SK-N-SH (cell line): ENCODE data around the gene LRRC36. TPM values are rescaled to one million over a fixed set of nuclear protein-coding genes. Genes with fewer than 3 reads are reported as not detected.

Source experiments
- CHD2 ChIP-seq: fragments of 150-350 bp; IDR thresholded peaks from 2 replicates; pipeline ENCODE4 v1.6.1; 2018; ENCODE audit warnings: low read length; ENCODE audit not compliant: partially characterized antibody
- ELF1 ChIP-seq: IDR thresholded peaks from 2 replicates; pipeline ENCODE4 v1.4.0; 2012
- EZH2phosphoT487 ChIP-seq: fragments of 200-600 bp; sonication (generic); IDR thresholded peaks from 2 replicates; pipeline ENCODE4 v1.6.1; 2017; ENCODE audit warnings: low read depth, mixed run types, mild to moderate bottlenecking, antibody characterized with exemption, moderate library complexity, borderline replicate concordance
- FOSL2 ChIP-seq: IDR thresholded peaks from 2 replicates; pipeline ENCODE4 v1.4.0; 2012; ENCODE audit warnings: low read depth, mild to moderate bottlenecking, moderate library complexity, borderline replicate concordance
- FOXJ3 ChIP-seq: sonication (generic); formaldehyde crosslinking; IDR thresholded peaks from 2 replicates; pipeline ENCODE4 v1.5.1; 2020; ENCODE audit warnings: mild to moderate bottlenecking, missing genetic modification reagents
- FOXM1 ChIP-seq: IDR thresholded peaks from 2 replicates; pipeline ENCODE4 v1.4.0; 2012; ENCODE audit warnings: low read depth, mild to moderate bottlenecking
- GABPA ChIP-seq: IDR thresholded peaks from 2 replicates; pipeline ENCODE4 v1.4.0; 2012; ENCODE audit warnings: low read depth, mild to moderate bottlenecking
- JUND ChIP-seq: IDR thresholded peaks from 2 replicates; pipeline ENCODE4 v1.4.0; 2012
- MAX ChIP-seq: IDR thresholded peaks from 2 replicates; pipeline ENCODE4 v1.4.0; 2012; ENCODE audit warnings: low read depth
- MEF2A ChIP-seq: IDR thresholded peaks from 2 replicates; pipeline ENCODE4 v1.4.0; 2012; ENCODE audit warnings: low read depth, borderline replicate concordance
- MXI1 ChIP-seq: IDR thresholded peaks from 2 replicates; pipeline ENCODE4 v1.6.1; 2012; ENCODE audit warnings: mild to moderate bottlenecking, low read depth, low read length, improper control_type of control experiment
- NFIC ChIP-seq: IDR thresholded peaks from 2 replicates; pipeline ENCODE4 v1.4.0; 2012; ENCODE audit warnings: borderline replicate concordance
- POLR2AphosphoS5 ChIP-seq: IDR thresholded peaks from 2 replicates; pipeline ENCODE4 v1.6.1; 2012; ENCODE audit warnings: low read depth, low read length
- RAD21 ChIP-seq: IDR thresholded peaks from 2 replicates; pipeline ENCODE4 v1.6.1; 2012; ENCODE audit warnings: mild to moderate bottlenecking, low read length
- RCOR1 ChIP-seq: fragments of 150-350 bp; IDR thresholded peaks from 2 replicates; pipeline ENCODE4 v1.6.1; 2017; ENCODE audit warnings: antibody characterized with exemption, low read length
- RFX5 ChIP-seq: IDR thresholded peaks from 2 replicates; pipeline ENCODE4 v1.6.1; 2012; ENCODE audit warnings: mild to moderate bottlenecking, improper control_type of control experiment, low read length
- RXRA ChIP-seq: IDR thresholded peaks from 2 replicates; pipeline ENCODE4 v1.4.0; 2012; ENCODE audit warnings: low read depth, mild to moderate bottlenecking, borderline replicate concordance
- SIN3A ChIP-seq: IDR thresholded peaks from 2 replicates; pipeline ENCODE4 v1.6.1; 2012; ENCODE audit warnings: low read depth, mild to moderate bottlenecking, low read length, moderate library complexity, borderline replicate concordance
- TCF12 ChIP-seq: IDR thresholded peaks from 2 replicates; pipeline ENCODE4 v1.4.0; 2012
- TEAD4 ChIP-seq: IDR thresholded peaks from 2 replicates; pipeline ENCODE4 v1.4.0; 2012; ENCODE audit warnings: mild to moderate bottlenecking, borderline replicate concordance; ENCODE audit not compliant: insufficient read depth
- USF1 ChIP-seq: IDR thresholded peaks from 2 replicates; pipeline ENCODE4 v1.4.0; 2012; ENCODE audit warnings: low read depth, borderline replicate concordance
- USF2 ChIP-seq: fragments of 150-350 bp; IDR thresholded peaks from 2 replicates; pipeline ENCODE4 v1.6.1; 2017; ENCODE audit warnings: antibody characterized with exemption, low read length, low read depth, borderline replicate concordance
- polyA plus RNA-seq, 3 experiments: library from polyadenylated mRNA; depleted of rRNA; stranded (reverse); fragments of >200 nt; gene quantifications; 2 replicates each; pipeline ENCODE4 v1.2.3, GENCODE V29; 2012
- TF ChIP-seq, protein P1 (sequence below): IDR thresholded peaks from 2 replicates; pipeline ENCODE4 v1.6.1; 2012; ENCODE audit warnings: mild to moderate bottlenecking, low read depth, low read length, moderate library complexity
- TF ChIP-seq, protein P2 (sequence below): fragments of 200-600 bp; sonication (generic); IDR thresholded peaks from 2 replicates; pipeline ENCODE4 v1.6.1; 2017; ENCODE audit warnings: antibody characterized with exemption, mild to moderate bottlenecking, moderate library complexity

LRRC36 gene
- polyA plus RNA-seq, 1 of the 3 experiments (the other 2 are of a cell fraction) = 0.92 TPM

DNA sequence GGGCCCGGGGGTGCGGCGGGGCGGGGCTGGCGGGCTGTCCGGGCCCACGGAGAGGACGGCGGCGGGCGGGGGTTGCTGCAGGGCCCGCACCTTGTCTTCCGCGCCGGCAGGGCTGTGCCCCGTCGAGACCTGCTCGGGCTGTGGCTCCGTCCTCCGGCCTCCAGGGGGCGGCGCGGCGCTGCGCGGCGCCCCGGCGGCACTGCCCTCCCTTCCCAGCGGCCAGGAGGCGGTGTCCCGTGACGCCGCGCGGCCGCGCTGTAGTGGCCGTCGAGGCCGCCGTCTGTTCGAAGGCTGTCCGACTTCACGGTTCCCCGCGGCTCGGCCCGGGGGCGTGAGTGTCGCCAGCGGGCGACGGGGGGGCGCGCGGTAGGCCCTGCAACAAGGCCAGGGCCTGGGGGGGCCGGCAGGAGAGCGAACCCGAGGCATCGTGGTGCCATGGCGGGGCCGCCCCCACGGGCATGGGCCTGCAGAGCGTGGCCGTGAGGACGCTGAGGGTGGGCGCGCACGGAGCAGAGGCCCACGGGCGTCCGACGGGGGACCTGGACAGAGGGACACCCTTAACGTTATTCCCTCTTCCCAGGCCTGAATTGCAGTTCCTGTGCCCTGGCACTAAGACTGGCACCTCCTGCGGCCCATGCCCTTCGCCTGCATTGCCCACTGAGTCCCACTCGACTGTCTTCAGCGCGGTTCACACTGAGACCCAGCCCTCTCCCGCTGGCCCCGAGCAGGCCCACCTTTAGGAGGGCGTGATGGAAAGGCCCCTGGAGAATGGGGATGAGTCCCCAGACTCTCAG lies 47.1 kb upstream of the LRRC36 start, which contains the start of gene PLEKHG4 (continued):
- peak; percentile 46 for TF ChIP-seq POLR2AphosphoS5
- no peak for TF ChIP-seq FOXJ3
- TF ChIP-seq FOSL2 = no peak
- TF ChIP-seq CHD2 = peak; percentile 43
- TF ChIP-seq RCOR1 = peak; percentile 59; the same call in 1 of the 2 replicates
- no peak for TF ChIP-seq JUND
- TF ChIP-seq, protein P1, sequence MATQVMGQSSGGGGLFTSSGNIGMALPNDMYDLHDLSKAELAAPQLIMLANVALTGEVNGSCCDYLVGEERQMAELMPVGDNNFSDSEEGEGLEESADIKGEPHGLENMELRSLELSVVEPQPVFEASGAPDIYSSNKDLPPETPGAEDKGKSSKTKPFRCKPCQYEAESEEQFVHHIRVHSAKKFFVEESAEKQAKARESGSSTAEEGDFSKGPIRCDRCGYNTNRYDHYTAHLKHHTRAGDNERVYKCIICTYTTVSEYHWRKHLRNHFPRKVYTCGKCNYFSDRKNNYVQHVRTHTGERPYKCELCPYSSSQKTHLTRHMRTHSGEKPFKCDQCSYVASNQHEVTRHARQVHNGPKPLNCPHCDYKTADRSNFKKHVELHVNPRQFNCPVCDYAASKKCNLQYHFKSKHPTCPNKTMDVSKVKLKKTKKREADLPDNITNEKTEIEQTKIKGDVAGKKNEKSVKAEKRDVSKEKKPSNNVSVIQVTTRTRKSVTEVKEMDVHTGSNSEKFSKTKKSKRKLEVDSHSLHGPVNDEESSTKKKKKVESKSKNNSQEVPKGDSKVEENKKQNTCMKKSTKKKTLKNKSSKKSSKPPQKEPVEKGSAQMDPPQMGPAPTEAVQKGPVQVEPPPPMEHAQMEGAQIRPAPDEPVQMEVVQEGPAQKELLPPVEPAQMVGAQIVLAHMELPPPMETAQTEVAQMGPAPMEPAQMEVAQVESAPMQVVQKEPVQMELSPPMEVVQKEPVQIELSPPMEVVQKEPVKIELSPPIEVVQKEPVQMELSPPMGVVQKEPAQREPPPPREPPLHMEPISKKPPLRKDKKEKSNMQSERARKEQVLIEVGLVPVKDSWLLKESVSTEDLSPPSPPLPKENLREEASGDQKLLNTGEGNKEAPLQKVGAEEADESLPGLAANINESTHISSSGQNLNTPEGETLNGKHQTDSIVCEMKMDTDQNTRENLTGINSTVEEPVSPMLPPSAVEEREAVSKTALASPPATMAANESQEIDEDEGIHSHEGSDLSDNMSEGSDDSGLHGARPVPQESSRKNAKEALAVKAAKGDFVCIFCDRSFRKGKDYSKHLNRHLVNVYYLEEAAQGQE = no peak
- no peak for TF ChIP-seq FOXM1
- TF ChIP-seq GABPA = no peak
- TF ChIP-seq RAD21 = peak; percentile 54
- TF ChIP-seq MXI1 = no peak; the same call in none of the 2 replicates
- TF ChIP-seq MAX = peak; percentile 90; the same call in 1 of the 2 replicates
- TF ChIP-seq NFIC = no peak
- TF ChIP-seq RXRA = no peak
- TF ChIP-seq, protein P2, sequence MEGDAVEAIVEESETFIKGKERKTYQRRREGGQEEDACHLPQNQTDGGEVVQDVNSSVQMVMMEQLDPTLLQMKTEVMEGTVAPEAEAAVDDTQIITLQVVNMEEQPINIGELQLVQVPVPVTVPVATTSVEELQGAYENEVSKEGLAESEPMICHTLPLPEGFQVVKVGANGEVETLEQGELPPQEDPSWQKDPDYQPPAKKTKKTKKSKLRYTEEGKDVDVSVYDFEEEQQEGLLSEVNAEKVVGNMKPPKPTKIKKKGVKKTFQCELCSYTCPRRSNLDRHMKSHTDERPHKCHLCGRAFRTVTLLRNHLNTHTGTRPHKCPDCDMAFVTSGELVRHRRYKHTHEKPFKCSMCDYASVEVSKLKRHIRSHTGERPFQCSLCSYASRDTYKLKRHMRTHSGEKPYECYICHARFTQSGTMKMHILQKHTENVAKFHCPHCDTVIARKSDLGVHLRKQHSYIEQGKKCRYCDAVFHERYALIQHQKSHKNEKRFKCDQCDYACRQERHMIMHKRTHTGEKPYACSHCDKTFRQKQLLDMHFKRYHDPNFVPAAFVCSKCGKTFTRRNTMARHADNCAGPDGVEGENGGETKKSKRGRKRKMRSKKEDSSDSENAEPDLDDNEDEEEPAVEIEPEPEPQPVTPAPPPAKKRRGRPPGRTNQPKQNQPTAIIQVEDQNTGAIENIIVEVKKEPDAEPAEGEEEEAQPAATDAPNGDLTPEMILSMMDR = peak; percentile 62
- no peak for TF ChIP-seq EZH2phosphoT487
- TF ChIP-seq TEAD4 = no peak
- TF ChIP-seq SIN3A = peak; percentile 33; the same call in 1 of the 2 replicates
- no peak for TF ChIP-seq TCF12
- TF ChIP-seq ELF1 = no peak
- TF ChIP-seq USF1 = peak; percentile 42; the same call in 1 of the 2 replicates
- TF ChIP-seq RFX5 = no peak
- TF ChIP-seq USF2 = no peak
- TF ChIP-seq MEF2A = no peak
